NCI-H526 treated with DMSO at 0.1 percent for 48 hours (cell line): ENCODE measurements around the gene SORCS2.

Source experiments
- DNase-seq: peaks from one replicate; lab custom pipeline; 2025; lab: John Stamatoyannopoulos, UW

The SORCS2 gene

DNA sequence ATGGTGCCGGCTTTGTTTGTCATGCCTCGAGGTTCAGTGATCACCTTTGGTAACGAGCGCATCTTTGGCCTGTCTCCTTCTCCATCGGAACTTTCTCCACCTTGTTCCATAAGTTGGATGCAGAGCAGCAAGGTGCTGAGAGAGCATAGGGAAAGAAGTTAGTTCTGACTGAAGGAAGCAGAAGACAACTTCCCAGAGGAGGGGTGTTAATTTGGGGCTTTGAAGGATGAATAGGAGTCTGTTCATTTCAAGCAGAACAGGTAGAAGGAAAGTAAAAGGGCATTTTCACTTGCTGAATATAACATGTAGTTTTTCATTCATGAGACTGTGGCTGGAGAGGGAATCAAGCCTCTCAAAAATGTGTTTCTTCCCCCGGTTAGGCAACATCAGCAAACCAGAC is 474.4 kb downstream of the SORCS2 start:
- no peak for DNase-seq

DNA sequence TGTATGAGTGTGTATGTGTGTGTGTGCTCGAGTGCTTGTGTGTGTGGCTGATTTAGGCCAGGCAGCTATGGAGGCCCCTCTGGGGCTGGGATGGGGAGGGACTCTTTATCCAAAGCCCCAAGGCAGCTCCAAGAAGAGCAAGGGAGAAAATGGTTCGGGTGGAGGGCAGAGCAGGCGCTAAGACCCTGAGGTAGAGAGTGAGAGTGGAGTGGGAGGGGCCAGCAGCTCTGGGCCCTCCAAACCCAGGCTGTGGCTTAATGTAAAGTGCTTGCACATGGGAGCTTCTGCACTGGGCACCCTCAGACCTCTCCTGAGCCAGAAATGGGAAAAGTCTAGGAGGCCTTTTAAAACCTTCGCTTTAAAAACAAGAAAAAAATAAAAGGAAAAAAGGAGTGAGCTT is 475.9 kb downstream of the SORCS2 start:
- DNase-seq = no peak

DNA sequence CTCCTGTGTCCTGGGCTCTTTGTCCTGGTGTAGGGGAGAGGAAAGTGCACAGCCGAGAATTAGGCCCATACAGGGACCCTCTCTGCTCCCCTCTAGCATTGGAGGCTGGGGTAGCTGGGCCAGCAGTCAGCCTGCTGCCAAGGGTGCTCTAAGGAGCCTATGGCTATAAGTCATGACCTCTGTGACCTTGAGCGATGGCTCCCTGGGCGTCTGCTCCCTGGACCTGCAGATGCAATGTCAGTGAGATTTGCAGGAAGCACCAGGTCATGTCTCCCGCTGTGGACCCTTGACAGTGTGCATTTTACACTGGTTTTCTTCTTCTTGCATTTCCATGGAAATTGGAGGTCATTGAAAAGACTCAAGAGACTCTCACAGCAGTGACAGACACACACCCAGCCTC is 476.5 kb downstream of the SORCS2 start:
- DNase-seq = no peak

DNA sequence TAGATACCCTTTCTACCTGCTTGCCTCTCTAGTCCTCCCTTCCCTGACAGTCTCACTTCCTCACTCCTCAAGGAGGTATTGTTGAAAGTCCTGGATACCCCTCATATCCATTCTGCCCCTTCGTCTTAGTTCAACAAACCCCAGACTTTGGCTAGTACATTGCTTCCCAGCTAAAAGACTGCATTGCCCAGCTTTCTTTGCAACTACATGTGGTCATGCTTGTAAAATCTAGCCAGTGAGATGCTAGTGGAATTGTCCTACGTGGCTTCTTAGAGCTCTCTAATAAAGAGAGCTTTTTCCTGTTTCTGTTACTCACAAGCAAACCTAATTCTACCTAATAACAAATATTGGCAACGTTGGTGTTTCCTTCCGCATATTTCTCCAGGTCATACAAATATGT is 480.3 kb downstream of the SORCS2 start:
- DNase-seq = no peak

DNA sequence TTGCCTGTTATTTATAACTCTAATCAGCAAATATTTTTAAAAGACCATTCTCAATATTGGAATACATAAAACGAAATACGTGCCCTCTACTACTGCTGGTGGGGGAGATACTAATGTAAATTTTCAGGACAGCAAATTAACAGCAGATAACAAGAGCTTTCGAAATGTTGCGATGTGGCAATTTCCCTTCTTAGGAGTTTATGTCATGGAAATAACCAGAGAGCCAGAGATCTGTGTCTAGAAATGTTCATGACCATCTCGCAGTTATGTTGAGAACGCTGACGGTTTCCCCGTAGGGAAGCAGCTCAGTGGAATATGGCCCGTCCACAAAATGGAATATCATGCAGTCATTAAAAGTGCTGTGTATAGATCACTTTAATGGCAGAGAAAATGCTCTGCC is 480.8 kb downstream of the SORCS2 start:
- DNase-seq = no peak

DNA sequence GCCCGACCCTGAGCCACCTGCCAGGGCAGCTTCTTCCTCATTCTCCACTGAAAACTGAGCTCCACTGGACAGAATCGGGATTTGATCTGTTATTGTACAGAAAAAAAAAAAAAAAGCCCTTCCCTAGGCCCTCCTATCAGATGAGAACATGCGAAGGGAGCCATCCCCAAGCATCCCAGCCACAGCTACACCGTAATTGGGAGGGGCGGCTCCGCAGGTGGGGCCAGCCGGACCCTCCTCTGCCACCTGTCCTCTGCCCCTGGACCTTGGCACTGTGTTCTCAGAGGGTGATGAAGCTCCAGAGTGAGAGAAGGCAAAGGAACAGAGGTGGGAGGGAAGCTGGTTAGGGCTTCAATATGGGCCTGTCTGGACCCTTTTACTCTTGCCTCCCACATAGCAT is 482.4 kb downstream of the SORCS2 start:
- DNase-seq = no peak

DNA sequence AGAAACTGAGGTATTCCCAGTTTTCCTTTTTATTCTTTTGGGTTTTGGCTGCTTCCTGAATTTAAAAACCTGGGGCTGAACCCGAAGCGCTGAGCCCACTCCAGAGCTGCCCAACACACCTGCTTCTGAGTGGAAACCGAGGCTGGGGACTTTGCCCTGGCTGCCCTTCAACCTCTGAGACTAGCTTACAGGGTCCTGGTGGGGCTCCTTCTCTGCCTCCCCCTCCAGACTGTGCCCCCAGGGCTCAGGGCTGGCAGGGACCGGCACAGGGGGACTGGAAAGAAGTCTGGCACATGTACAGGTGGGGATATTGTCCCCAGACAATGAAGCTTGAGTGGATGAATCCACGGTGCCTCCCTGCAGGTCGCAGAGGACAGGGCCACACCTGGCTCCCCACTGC is 482.8 kb downstream of the SORCS2 start:
- DNase-seq = no peak

DNA sequence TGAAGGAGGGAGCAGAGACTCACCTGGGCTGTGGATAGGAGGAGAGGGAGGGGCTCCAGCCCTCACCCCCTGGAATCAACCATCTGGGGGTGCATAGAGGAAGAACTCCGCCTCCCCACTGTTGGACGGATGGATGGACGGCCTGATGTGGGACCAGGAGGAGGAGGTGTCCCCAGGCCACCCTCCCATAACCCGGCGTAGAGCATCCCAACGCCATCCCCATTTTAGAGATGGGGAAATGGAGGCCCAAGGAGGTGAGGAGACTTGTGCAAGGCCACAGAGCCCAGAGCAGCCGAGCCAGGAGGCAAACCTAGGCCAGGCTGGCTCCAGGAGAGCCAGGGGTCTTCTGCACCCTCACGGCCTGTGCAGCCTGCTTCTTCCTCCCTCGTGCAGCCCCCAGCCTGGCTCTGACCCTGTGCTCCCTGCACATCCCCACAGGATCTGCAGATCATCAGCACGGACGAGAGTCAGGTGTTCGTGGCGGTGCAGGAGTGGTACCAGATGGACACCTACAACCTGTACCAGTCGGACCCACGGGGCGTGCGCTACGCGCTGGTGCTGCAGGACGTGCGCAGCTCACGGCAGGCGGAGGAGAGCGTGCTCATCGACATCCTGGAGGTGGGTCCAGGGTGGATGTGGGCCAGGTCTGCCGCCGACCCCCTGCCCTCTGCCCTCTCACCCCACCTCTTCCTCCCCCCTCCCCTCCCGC is 483.4 kb downstream of the SORCS2 start:
- DNase-seq = no peak

DNA sequence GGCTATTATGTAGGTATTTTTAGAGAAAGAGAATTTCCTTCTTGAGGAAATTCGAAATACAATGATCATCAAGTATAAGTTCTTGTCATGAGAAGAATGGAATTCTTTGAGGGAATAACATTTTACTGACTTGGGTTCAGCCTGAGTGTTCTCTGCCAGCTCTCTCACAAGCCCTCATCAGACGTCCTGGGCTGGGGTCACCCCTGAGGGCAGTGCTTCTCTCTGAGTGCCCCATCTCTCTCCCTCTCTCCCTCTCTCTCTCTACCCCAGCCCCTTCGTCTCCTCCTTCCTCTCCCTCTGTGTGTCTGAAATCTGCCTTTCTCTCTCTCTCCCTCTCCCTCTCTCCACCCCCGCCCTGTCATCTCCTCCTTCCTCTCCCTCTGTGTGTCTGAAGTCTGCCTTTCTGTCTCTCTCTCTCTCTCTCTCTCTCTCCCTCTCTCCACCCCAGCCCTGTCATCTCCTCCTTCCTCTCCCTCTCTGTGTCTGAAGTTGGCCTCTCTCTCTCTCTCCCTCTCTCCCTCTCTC is 484.1 kb downstream of the SORCS2 start:
- DNase-seq = no peak

DNA sequence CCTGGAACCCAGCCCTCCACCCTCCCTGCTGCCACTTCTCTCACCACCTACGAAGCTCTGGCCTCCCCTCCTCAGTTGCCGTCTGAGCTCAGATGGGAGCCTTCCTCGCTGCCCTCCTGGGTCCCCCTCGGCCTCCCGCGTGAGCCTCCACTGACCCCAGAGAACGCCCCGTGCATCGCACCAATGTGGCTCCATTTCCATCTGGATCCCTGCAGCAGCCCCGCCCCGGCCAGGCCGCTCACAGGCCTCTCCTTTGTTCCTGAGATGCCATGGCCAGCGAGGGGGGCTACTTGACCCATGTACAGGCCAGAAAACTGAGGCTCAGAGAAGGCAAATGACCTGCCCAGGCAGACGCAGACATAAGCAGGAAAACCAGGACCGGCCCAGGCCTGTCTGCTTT is 484.7 kb downstream of the SORCS2 start:
- DNase-seq = no peak

DNA sequence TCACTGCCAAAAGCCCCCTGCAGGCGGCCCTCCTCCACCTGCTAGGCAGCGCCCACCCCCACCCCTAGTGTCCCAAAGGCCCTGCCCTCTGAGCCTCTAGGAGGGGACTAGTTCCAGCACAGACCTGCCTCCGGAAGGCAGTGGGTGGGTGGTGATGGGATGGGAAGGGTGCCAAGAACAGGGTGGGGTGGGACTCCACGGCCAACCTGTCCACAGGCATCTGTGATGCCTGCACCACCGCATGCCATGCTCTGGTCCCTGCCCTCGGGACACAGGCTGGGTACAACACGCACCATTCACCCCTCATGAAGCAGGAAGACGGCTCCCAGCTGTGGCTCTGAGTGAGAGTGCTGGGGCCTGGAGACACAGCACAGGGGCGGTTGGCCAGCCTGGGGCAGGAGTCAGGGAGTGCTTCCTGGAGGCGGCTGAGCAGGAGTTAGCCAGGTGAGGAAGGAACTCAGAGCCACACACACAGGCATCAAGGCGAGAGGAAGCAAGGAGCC is 485.5 kb downstream of the SORCS2 start:
- DNase-seq = no peak

DNA sequence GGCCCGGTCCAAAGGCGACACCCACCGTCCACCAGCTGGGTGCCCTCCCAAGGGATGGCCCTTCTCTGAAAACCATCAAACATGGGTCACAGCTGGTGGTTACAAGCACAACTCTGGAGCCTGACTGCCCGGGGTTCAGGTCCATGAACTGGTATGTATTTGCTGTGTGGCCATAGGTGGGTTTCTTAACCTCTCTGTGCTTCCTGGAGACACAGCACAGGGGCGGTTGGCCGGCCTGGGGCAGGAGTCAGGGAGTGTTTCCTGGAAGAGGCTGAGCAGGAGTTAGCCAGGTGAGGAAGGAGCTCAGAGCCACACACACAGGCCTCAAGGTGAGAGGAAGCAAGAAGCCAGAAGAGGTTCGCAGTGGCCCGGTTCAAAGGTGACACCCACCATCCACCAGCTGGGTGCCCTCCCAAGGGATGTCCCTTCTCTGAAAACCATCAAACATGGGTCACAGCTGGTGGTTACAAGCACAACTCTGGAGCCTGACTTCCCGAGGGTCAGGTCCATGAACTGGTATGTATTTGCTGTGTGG is 486.0 kb downstream of the SORCS2 start:
- DNase-seq = no peak

DNA sequence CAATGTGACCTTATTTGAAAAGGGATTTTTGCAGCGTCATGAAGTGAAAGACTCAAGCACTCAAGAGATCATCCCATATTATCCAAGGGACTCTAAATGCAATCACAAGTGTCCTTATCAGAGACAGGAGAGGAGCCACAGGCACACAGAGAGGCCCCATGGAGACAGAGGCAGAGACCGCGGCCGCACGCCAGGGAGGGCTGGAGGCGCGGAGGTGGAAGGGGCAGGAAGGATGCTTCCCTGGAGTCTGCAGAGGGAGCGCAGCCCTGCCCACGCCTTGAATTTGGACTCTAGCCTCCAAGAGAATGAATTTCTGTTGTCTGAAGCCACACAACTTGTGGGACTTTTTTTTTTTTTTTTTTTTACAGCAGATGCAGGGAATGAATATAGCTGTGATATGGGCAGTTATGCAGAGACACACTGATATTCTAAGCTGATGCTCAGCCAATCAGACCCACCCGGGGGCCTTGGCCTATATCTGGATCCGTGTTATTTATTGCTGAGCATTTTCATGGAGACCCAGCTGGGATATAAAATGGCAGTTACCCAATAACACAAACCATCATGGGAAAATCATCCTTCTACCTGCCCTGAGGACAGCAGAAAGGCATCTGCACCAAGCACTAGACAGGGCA is 487.2 kb downstream of the SORCS2 start:
- no peak for DNase-seq

DNA sequence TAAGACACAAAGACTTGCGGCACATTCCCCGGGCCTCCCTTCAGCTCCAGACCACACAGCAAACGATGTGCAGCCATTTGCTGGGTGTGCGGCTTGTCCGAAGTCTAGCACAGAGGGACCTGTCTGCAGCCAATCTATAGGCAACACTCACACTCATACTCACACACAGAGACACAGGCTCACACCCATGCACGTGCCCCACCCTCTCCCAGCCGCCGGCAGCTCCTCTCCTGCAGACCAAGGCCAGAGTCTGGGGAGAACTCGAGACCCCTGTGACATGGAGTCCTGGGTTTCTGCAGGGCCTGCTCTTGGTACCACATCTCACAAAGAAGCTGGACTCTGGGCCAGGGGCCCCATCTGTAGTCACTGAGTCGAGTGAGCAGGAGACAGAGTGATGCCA is 487.8 kb downstream of the SORCS2 start:
- DNase-seq = no peak

DNA sequence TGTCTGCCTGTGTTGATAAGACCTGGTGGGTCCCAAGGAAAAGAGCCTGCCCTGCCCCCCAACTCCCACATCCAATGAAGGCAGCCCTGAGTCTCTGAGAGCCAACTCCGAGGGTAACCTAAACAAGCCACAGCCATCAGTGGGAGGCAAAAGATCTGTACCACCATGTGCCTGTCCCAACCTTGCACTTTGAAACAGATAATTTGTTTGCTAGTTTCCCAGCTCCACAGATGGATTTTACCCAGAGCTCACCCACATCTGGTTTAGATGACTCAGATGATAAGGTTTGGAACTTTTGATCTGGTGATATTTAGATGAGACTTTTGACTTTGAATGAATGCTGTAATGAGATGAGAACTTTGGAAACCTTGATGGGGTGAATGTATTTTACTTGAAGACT is 488.4 kb downstream of the SORCS2 start:
- DNase-seq = no peak

DNA sequence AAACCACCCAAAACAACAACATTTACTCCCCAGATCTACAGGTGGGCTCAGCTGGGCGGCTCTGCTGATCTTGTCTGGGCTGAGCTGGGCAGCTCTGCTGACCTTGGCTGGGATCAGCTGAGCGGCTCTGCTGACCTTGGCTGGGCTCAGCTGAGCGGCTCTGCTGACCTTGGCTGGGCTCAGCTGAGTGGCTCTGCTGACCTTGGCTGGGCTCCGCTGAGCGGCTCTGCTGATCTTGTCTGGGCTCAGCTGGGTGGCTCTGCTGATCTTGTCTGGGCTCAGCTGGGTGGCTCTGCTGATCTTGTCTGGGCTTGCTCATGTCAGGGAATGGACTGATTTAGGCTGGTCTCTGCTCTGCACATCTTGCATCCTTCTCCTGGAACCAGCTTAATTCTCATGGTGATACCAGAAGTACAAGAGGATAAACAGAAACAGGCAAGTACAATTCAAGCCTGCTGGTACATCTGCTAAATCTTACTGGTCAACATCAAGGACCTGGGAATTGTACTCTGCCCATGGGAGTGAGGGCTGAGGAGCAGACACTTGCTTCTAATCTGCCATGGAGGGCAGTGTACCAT is 490.9 kb downstream of the SORCS2 start:
- DNase-seq = no peak

DNA sequence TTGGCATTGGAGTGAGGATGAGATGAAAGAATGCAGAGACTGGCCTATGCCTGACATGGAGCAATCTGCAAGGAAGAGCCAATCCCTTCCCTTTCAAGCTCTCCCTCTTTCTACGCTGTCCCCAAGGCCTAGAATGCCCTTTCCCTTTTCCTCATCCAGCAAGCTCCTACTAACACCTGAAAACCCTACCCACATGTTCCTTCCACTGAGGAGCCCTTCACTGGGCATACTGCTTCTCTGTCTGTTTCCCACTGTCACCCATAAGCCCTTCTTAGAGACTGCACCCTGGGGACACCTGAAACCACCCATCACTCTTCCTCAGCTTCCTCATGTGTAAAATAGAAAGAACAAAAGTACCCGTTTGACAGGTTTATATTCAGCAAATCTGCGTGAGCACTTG is 492.0 kb downstream of the SORCS2 start:
- no peak for DNase-seq

DNA sequence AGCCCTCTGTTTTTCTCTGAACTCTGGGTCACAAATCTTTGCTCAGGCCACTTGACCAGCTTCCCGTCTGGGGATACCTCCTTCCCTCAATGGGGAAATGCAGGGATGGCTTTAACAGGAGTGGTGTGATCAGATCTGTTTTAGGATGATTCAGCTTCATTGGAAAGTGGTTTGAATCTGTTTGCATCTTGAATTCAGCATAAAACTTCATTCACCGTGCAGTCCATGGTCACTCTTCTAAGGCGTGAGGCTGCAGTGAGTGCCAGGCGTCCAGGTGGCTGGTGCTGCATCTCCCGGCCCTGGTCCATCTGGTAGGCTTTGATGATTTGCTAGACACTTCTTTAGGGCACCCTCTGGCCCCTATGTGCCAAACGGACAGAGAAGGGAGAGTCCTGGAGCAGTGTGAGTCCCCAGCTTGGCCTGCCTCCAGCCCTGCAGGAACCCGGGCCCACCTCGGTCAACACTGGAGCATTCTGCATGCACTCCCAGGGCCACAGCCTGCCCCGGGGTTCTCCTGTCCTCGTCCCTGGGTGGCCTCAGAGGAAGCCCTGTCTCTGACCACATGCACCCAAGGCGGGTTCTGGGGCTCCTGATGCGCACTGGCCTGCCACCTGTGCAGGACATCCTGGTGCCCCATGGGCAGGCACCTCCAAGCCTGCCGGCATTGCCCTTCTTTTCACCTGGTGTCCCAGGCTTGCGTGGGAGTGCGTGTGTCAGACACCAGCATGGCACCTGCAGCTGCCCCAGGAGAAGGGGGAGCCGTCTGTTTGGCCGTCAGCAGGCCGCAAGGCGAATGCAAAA is 493.9 kb downstream of the SORCS2 start:
- no peak for DNase-seq

DNA sequence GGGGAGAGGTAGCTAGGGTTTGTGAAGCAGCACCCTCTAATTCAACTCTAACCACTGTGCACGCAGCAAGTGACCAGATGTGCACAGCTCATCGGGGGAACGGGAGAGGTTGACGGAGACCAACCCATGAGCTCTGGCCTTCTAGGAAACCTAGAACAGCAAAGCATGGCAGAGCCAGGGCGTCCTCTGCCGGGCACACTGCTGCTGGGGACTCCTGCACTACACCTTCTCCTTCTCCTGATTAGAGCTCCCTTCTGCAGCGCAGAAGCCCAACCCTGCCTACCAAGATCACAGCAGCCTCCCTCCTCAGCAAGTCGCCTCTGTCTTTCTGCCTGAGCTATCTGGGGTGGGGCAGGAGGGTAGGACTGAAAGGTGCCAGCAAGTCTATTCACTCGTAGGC is 494.7 kb downstream of the SORCS2 start:
- DNase-seq = no peak

DNA sequence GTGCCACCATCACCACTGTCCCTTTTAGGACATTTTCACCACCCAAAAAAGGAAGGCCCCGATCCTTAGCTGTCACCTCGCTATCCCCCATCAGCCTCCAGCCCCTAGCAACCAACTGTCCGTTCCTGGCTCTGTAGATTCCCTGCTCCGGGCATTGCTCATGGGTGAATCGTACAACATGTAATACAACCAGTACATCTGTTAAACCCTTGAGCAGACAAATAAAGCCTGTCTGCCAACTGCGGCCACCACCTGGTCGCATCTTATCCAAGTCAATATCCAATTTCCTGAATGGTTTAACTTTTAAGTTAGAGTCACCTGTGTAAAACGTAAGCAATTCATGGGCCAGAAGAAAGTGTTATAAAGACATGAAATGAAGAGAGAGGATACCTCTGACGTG is 495.5 kb downstream of the SORCS2 start:
- DNase-seq = no peak

DNA sequence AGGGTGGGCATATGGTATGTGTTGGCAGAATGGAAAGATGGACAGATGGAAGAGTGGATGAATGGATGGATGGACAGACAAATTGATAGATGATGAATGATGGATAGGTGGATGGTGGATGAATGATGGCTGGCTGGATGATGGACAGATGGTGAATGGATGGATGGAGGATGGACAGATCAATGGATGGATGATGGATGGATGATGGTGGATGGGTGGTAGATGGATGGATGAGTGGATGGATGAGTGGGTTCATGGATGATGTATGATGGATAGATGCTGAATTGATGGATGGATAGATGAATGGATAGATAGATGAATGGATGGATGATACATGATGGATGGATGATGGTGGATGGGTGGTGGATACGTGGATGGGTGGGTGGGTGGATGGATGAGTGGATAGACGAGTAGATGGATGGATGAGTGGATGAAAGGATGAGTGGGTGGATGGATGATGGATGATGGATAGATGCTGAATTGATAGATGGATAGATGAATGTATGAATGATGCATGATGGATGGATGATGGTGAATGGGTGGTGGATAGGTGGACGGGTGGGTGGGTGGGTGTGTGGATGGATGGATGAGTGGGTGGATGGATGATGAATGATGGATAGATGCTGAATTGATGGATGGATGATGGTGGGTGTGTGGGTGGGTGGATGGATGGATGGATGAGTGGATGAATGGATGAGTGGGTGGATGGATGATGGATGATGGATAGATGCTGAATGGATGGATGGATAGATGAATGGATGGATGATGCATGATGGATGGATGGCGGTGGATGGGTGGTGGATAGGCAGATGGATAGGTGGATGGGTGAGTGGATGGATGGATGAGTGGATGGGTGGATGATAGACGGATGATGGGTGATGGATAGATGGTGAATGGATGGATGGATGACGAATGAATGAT is 497.7 kb downstream of the SORCS2 start:
- no peak for DNase-seq
